Trophoblast cell (in vitro differentiated cells and primary cell): ENCODE measurements around the gene PCBD1.
A peak's percentile ranks its signal among the peaks of the same experiment; 100 is the strongest.

ENCODE experiments used
- DNase-seq, 2 donors: peaks; one replicate each; pipeline ENCODE4 v3.0.0-alpha.2; 2016
- H2AFZ ChIP-seq: 2 replicates; pipeline ENCODE4 v1.6.1; 2013; ENCODE audit warnings: low read length, moderate library complexity, mild to moderate bottlenecking; ENCODE audit not compliant: insufficient read depth, poor library complexity
- H2AK5ac ChIP-seq: 2 replicates; pipeline ENCODE4 v1.6.1; 2013; ENCODE audit warnings: mild to moderate bottlenecking, low read length
- H2BK120ac ChIP-seq: 2 replicates; pipeline ENCODE4 v1.6.1; 2013; ENCODE audit warnings: low read length, mild to moderate bottlenecking, moderate library complexity; ENCODE audit not compliant: insufficient read depth, poor library complexity
- H2BK12ac ChIP-seq: 2 replicates; pipeline ENCODE4 v1.6.1; 2013; ENCODE audit warnings: mild to moderate bottlenecking, low read length, moderate library complexity
- H2BK5ac ChIP-seq: 2 replicates; pipeline ENCODE4 v1.6.1; 2013; ENCODE audit warnings: low read length, low read depth, moderate library complexity, mild to moderate bottlenecking; ENCODE audit not compliant: poor library complexity
- H3K14ac ChIP-seq: 2 replicates; pipeline ENCODE4 v1.6.1; 2013; ENCODE audit warnings: mild to moderate bottlenecking, low read length
- H3K18ac ChIP-seq: 2 replicates; pipeline ENCODE4 v1.6.1; 2013; ENCODE audit warnings: mild to moderate bottlenecking, low read length
- H3K23ac ChIP-seq: 2 replicates; pipeline ENCODE4 v1.6.1; 2013; ENCODE audit warnings: low read length
- H3K27ac ChIP-seq: 2 replicates; pipeline ENCODE4 v1.5.1; 2013; ENCODE audit warnings: low read depth, mild to moderate bottlenecking, inconsistent platforms, low read length, moderate library complexity
- H3K27me3 ChIP-seq: 2 replicates; pipeline ENCODE4 v1.6.1; 2013; ENCODE audit warnings: inconsistent platforms, mild to moderate bottlenecking, low read length, moderate library complexity; ENCODE audit not compliant: insufficient read depth
- H3K36me3 ChIP-seq, 2 experiments: 1 replicate in 1 of 2; 2 replicates in 1 of 2; pipeline ENCODE4 v1.6.1; 2013; ENCODE audit warnings: low read length in 2 of 2, mild to moderate bottlenecking in 2 of 2, moderate library complexity in 1 of 2; ENCODE audit not compliant: insufficient read depth in 2 of 2, control insufficient read depth in 1 of 2
- H3K4ac ChIP-seq: 2 replicates; pipeline ENCODE4 v1.6.1; 2013; ENCODE audit warnings: low read depth, mild to moderate bottlenecking, low read length, moderate library complexity
- H3K4me1 ChIP-seq, 2 experiments: 1 replicate in 1 of 2; 2 replicates in 1 of 2; pipeline ENCODE4 v1.6.1; 2013; ENCODE audit warnings: low read length in 2 of 2, mild to moderate bottlenecking in 2 of 2, moderate library complexity in 1 of 2; ENCODE audit not compliant: insufficient read depth in 2 of 2, control insufficient read depth in 1 of 2
- H3K4me2 ChIP-seq: 2 replicates; pipeline ENCODE4 v1.6.1; 2013; ENCODE audit warnings: inconsistent platforms, mild to moderate bottlenecking, low read length, moderate library complexity
- H3K4me3 ChIP-seq: 2 replicates; pipeline ENCODE4 v1.5.1; 2013; ENCODE audit warnings: mild to moderate bottlenecking, low read depth, low read length, inconsistent platforms
- H3K79me1 ChIP-seq: one replicate; pipeline ENCODE4 v1.6.1; 2013; ENCODE audit warnings: low read length
- H3K79me2 ChIP-seq: 2 replicates; pipeline ENCODE4 v1.6.1; 2013; ENCODE audit warnings: low read length, mild to moderate bottlenecking; ENCODE audit not compliant: control insufficient read depth, insufficient read depth, poor library complexity
- H3K9ac ChIP-seq: 2 replicates; pipeline ENCODE4 v1.6.1; 2013; ENCODE audit warnings: mild to moderate bottlenecking, low read length
- H3K9me3 ChIP-seq: 2 replicates; pipeline ENCODE4 v1.6.1; 2013; ENCODE audit warnings: low read depth, mild to moderate bottlenecking, control low read depth, inconsistent platforms, low read length; ENCODE audit not compliant: insufficient read depth
- H4K12ac ChIP-seq: 2 replicates; pipeline ENCODE4 v1.6.1; 2013; ENCODE audit warnings: low read depth, mild to moderate bottlenecking, low read length, moderate library complexity
- H4K8ac ChIP-seq: 2 replicates; pipeline ENCODE4 v1.6.1; 2013; ENCODE audit warnings: low read depth, mild to moderate bottlenecking, low read length, moderate library complexity
- H4K91ac ChIP-seq: one replicate; pipeline ENCODE4 v1.6.1; 2013; ENCODE audit warnings: low read depth, mild to moderate bottlenecking, low read length, moderate library complexity
- WGBS: extraction: QIAGEN DNeasy Blood & Tissue Kit; methylation state at CpG from one replicate; pipeline ENCODE4 v1.1.7; 2013; ENCODE audit warnings: missing lambda C conversion rate; ENCODE audit not compliant: insufficient read length, insufficient coverage; ENCODE audit errors: extremely low coverage; 5-methylcytosine and 5-hydroxymethylcytosine counted together

PCBD1 gene

DNA sequence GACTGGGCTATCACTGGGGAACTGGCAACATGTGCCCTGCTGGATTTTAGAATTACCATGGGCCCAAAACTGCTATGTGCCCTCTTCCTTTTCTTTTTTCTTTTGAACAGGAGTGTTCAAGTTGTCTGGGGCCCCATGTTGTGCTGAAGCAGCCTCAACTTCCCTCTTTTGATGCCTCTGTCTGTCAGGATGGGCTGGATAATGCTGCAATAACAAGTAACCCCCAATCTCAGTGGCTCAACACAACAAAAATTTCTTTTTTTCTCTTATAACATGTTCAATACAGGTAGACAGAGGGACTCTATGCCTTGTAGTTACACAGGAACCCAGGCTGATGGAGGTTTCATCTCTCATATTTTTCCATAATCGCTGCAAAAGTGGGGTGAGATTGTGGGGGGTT, 8.2 kb upstream of the PCBD1 start:
- H3K36me3 ChIP-seq = no peaks in the 10 kb centered on the region
- H3K4me1 ChIP-seq = no peaks in the 10 kb centered on the region
- H3K27me3 ChIP-seq = no peaks in the 10 kb centered on the region
- H2BK12ac ChIP-seq = no peak overlapping the region
- peaks cover 2% of the 10 kb centered on the region for H3K9me3 ChIP-seq
- H3K27ac ChIP-seq = no peak overlapping the region
- no peak overlapping the region for H3K4me3 ChIP-seq
- no peak overlapping the region for H3K9ac ChIP-seq
- H3K79me2 ChIP-seq = no peaks in the 10 kb centered on the region
- DNase-seq = no peak
- H3K18ac ChIP-seq = no peak overlapping the region
- H2BK5ac ChIP-seq = no peak overlapping the region
- no peak overlapping the region for H3K14ac ChIP-seq
- no peak overlapping the region for H3K23ac ChIP-seq
- WGBS = no CpG with 5 or more reads among the region's 1 CpG
- no peak overlapping the region for H2BK120ac ChIP-seq
- no peaks in the 10 kb centered on the region for H3K79me1 ChIP-seq
- no peak overlapping the region for H4K8ac ChIP-seq
- H3K4ac ChIP-seq = no peak overlapping the region
- no peak overlapping the region for H2AFZ ChIP-seq
- H4K12ac ChIP-seq = no peak overlapping the region
- H2AK5ac ChIP-seq = no peak overlapping the region
- H3K4me2 ChIP-seq = no peak overlapping the region
- no peak overlapping the region for H4K91ac ChIP-seq

DNA sequence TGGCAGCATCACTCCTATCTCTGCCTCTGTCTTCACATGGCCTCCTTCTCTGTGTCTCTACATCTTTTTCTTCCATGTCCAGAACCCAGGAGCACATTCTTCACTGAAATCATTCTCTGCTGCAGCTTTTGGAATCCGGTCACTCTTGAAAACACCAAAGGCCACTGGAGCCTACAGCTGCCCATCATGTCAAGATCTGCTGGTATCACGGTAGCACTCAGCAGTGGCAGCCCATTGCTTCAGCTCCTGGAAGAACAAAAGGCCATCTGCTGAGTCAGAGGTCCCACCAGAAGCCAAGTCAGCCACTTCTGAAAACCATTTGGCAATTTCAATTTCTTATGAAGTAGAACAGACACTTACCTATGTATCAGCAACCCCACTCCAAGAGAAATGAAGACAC, 6.1 kb upstream of the PCBD1 start:
- no peaks in the 10 kb centered on the region for H3K79me1 ChIP-seq
- no peaks in the 10 kb centered on the region for H3K36me3 ChIP-seq
- H3K79me2 ChIP-seq = no peaks in the 10 kb centered on the region
- H3K27me3 ChIP-seq = no peaks in the 10 kb centered on the region
- H3K4me1 ChIP-seq = peaks cover 0 to 5% of the 10 kb centered on the region in 2 experiments
- no peak overlapping the region for H4K91ac ChIP-seq
- no peak overlapping the region for H3K23ac ChIP-seq
- no peak overlapping the region for H3K14ac ChIP-seq
- no peak overlapping the region for H3K4ac ChIP-seq
- H2BK12ac ChIP-seq = no peak overlapping the region
- no peak overlapping the region for H4K12ac ChIP-seq
- H4K8ac ChIP-seq = no peak overlapping the region
- no CpG with 5 or more reads among the region's 2 CpGs for WGBS
- no peak overlapping the region for H3K27ac ChIP-seq
- H2AK5ac ChIP-seq = no peak overlapping the region
- H3K4me2 ChIP-seq = no peak overlapping the region
- peak; percentile 67 to 72 for DNase-seq
- H2BK5ac ChIP-seq = no peak overlapping the region
- no peak overlapping the region for H2BK120ac ChIP-seq
- H3K18ac ChIP-seq = no peak overlapping the region
- peaks cover 2% of the 10 kb centered on the region for H3K9me3 ChIP-seq
- no peak overlapping the region for H2AFZ ChIP-seq
- peak overlapping the region; percentile 39 for H3K9ac ChIP-seq
- H3K4me3 ChIP-seq = no peak overlapping the region

GRCh38 chr10:70893227-70894006, 5.1 kb upstream of the PCBD1 start:
- no peaks in the 10 kb centered on the region for H3K36me3 ChIP-seq
- H4K12ac ChIP-seq = no peak overlapping the region

DNA sequence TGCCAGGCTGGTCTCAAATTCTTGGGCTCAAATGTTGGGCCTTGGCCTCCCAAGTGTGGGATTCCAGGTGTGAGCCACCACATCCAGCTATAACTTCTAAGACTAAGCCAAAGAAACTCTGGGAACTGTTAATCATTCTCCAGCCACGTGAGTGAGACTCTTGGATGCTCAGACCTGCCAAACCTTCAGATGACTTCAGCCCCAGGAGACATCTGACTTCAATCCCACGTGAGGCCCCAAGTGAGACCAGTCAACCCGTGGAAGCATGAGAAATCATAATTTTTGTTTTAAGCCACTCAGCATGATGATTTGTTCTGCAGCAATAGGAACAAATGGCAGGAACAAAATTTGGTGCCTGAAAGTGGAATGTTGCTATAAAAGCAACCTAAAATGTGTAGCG, 4.3 kb upstream of the PCBD1 start:
- Histone ChIP-seq H2BK12ac (no peak overlapping the region), H4K91ac (no peak overlapping the region), H3K27me3 (no peaks in the 10 kb centered on the region), H3K4me2 (no peak overlapping the region), H3K9me3 (peaks cover 2% of the 10 kb centered on the region), H2BK5ac (no peak overlapping the region), H3K18ac (no peak overlapping the region), H2BK120ac (no peak overlapping the region), H3K79me2 (peaks cover 2% of the 10 kb centered on the region), H2AFZ (no peak overlapping the region), H4K8ac (no peak overlapping the region), H3K14ac (no peak overlapping the region), H3K36me3 (no peaks in the 10 kb centered on the region), H3K4ac (no peak overlapping the region), H4K12ac (no peak overlapping the region), H3K79me1 (peaks cover 5% of the 10 kb centered on the region), H3K27ac (no peak overlapping the region), H2AK5ac (no peak overlapping the region), H3K23ac (no peak overlapping the region), H3K9ac (no peak overlapping the region), H3K4me1 (peaks cover 0 to 5% of the 10 kb centered on the region in 2 experiments), H3K4me3 (no peak overlapping the region)
- 100% methylated on average over 1 of the region's 4 CpGs for WGBS
- no peak for DNase-seq

More at GRCh38 chr10:70893227-70894006, 5.1 kb upstream of the PCBD1 start:
- Histone ChIP-seq H3K14ac (no peak overlapping the region), H2AK5ac (no peak overlapping the region), H3K4me2 (no peak overlapping the region), H3K4ac (no peak overlapping the region), H3K23ac (no peak overlapping the region), H2BK120ac (no peak overlapping the region), H3K9me3 (peaks cover 2% of the 10 kb centered on the region), H3K79me2 (no peaks in the 10 kb centered on the region), H4K8ac (no peak overlapping the region), H3K27ac (no peak overlapping the region), H3K79me1 (no peaks in the 10 kb centered on the region), H4K91ac (no peak overlapping the region), H3K27me3 (no peaks in the 10 kb centered on the region), H2AFZ (no peak overlapping the region), H3K18ac (no peak overlapping the region), H2BK5ac (no peak overlapping the region), H3K9ac (no peak overlapping the region), H3K4me1 (peaks cover 0 to 5% of the 10 kb centered on the region in 2 experiments), H3K4me3 (no peak overlapping the region), H2BK12ac (no peak overlapping the region)
- no peak for DNase-seq
- no CpG with 5 or more reads among the region's 10 CpGs for WGBS
